MV-4-11 (cell line): ENCODE results near the gene AKR1C1.
"Not testable (repeated sequence)": the region's sequence is repeated elsewhere in the genome, so short reads cannot be mapped to it uniquely, and the experiment has no call there.

ENCODE experiments used
- DNase-seq: peaks from one replicate; lab custom pipeline; 2025; lab: John Stamatoyannopoulos, UW

Gene AKR1C1

DNA sequence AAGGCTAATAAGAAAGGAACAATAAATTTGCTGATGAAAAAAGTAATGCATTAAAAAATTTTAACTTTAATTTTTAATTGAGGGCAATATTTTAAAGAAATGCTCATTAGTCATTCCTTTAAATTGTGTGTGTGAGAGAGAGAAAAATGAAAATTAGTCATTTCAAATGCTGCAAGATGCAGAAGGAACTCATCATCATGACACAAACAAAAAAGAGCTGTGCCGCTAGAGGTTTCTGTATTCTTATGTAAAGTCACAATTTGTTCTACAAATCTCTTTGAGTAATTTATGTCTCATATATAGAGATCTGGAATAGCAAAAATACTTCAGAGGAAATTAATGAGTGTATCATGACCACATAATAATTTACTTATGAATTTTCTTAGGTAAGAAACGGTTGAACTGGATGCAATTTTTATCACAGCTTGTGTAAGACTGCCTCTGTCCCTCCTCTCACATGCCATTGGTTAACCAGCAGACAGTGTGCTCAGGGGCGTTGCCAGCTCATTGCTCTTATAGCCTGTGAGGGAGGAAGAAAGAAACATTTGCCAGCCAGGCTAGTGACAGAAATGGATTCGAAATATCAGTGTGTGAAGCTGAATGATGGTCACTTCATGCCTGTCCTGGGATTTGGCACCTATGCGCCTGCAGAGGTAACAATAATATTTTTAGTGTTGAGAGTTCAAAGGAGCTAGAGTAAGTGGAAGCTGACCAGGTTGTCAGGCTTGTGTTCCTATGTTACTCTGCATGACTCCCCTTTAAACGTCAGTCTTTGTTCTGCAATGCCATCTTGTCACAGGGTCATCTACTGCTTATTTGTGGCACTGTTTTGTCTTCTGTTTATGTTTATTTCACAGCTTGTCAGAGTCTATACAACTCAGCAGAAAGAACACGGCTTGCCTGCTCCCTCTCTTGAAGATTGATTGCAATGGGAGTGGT lies at the start of gene AKR1C1:
Gene AKR1C1 (plus strand): TSS at position 540 of the 939 bp plus-strand sequence. CDS start 30 bp downstream, at position 570.
- DNase-seq: peak; percentile 40

DNA sequence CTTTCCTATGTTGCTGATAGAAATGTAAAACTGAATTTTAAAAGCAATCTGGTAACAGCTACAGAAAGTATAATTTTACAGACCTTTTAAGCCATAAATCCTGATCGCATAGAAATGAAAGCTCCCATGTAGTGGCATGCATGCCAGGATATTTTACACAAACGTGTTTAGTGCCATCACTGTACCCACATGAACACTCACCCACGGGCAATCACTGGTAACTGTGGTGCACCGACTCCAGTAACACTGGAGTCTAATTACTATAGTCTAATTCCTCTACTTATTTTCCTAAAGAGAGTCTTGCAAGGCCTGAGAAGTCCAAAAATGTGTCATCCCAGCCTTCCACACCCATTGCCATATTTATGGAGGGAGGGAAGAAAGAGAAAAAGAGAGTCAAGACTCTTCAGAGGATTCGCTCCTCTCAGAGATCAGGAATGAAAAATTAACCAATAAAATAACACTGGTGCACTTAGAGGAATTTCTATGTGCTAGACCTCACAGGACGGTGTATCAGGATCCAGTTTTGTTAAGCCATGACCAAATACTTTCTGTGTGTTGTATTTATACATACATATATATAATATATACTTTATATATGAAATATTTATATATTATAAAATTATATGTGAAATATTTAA lies 48.9 kb upstream of the AKR1C1 start:
- DNase-seq: no peak

DNA sequence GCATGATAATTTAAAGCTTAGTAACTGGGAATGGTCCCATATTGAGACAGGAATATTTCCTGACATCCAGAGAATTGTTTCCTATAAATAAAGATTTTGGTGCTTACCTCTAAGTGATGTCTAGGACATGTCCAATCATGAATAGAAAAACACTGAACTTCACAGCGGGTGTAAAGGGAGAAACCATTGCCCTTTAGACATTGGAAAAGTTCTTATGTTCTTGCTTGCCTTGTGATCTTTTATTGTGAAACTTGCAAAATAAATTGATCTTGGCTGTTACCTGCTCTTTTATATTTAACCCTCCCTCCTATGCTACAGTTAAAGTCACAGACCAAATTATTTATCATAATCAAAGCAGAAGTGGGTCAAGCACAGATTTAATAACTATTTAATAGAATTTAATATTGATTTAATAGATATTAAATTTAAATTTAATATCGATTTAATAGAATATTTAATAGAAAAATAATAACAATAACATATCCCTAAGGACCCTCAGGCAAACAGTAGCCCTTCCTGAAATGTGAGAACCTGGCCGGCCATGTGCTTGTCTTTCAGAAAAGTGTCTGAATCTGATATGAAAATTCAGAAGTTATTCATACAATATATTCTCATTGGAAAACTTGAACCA lies 47.0 kb upstream of the AKR1C1 start:
- DNase-seq: no peak

DNA sequence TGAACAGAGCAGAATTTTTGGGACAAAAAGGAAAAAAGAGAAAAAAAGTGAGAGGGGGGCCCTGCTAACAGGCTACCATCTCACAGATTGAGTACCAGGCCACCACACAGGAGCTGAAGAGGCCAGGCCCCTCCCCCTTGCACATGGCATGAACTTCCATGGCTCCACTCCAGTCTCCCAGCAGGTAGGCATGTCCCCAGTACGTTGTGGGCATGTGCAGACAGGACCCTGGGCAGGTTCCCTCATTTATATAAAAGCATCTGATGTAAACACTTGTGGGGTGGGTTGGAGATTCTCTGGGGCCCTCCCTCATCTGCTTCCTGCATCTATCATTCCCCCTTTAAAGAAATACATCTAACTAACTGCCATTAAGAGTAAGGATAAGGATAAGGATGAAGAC lies 45.0 kb upstream of the AKR1C1 start:
- no peak for DNase-seq

DNA sequence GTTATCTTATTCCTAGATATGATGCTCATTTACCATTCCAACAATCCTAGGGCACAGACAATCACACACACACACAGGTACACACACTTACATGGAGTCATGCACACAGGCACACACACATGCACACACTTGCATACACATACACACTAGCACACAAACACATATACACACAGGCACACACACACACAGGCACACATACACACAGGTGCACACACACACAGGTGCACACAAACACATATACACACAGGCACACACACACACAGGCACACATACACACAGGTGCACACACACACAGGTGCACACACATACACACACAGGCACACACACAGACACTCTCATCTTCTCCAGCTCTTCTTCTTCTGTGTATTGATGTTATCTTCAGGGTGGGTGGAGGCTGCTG lies 38.7 kb upstream of the AKR1C1 start:
- not testable (repeated sequence) for DNase-seq

DNA sequence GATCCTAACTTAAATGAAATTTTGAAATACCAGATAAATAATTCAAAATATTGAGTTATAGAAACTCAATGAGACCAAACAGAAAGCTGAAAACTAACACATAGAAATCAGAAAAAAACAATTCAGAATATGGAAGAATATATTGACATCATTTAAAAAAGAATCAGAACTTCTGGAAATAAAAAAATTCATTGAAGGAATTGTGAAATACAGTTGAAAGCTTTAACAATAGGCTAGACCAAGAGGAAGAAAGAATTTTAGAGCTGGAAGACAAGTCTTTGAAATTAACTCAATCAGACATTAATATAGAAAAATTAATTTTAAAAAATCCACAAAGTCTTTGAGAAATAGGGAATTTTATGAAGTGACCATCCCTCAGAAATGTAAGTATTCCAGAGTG lies 36.8 kb upstream of the AKR1C1 start:
- DNase-seq: no peak

DNA sequence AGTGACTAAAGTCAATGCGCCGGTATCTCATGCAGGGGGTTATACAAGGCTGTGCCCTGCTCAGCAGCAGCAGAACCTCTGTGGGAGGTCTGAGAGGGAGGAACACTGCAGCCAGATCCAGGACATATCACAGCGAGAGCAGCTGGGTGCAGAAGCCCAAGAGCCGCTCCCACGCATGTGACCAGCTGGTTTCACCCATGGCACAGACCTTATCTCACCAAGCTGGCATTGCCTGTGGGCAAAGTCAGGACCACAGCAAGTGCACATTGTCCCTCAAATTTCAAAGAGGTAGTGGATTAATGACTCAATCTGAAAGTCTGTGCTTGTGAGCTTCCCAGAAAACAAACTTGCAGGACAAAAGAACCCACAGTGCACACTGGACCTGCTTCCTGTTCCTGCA lies 31.6 kb upstream of the AKR1C1 start:
- peak; percentile 6 for DNase-seq

DNA sequence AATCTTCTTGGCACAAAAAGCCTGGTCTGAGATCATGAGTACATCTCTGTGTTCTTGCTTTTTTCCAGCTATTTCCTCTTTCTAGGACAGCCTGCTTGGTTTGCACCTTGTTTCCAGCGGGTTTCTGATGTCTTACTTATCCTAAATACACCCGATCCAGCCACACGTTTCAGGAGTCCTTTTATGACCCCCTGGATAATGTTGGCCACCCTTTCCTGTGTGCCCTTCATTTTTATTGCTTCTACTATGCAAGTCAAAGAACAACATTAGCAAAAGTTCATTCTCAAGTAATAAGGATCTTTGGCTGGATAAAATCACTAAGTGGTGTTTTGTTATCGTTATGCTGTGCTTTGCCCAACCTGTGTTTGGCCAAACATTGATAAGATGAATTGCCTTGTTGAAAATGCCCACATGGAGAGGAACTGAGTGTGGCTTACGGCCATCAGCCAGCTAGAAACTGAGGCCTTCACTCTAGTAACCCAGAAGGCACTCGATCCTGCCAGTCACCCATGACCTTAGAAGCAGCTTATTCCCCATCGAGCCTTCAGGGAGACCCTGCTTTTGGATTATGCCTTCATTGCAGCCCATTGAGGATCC lies 28.7 kb upstream of the AKR1C1 start:
- DNase-seq: no peak

DNA sequence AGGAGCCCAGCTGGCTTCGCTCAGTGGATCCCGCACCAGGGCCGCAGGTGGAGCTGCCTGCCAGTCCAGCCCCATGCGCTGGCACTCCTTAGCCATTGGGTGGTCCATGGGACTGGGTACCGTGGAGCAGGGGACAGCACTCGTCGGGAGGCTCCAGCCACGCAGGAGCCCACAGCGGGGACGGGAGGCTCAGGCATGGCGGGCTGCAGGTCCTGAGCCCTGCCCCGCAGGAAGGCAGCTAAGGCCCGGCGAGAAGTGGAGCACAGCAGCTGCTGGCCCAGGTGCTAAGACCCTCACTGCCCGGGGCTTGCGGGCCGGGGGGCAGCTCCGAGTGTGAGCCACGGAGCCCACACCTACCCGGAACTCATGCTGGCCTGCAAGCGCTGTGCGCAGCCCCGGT lies 25.9 kb upstream of the AKR1C1 start:
- DNase-seq: no peak

DNA sequence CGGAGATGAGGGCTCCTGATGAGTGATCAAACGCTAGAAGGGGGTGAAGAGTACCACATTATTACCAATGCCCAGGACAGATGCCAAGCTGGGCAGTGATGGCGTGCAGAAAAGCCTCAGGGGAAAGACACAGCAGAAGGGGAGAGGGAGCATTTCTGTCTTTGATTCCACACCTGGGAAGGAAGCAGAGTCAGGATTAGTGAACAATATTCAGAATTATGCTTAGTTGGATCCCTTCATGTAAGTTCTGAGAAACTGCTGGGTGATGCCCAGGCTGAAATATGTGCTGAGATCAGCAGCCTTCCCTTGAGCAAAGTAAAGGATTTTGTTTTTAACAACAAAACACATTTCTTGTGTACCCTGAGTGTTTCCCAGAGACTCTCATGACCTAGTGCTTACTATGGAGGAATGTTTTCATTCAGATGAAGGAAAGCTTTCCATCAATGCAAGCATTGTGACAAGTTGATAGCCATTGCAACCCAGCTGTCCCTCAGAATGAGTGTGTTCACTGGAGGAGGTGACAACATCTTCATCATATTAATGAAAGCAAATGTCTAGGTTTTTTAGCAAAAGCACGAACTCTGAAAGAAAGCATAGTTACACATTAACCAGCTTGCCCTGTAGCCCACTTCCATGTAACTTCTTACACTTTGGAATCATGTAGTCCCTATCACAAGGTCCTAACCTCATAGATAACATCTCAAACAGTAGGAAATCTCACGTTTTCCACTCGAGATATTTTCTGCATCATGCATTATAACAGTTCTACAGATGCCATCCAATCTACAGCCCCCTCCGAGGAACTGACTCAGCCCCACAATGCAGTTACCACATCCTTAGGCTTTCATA lies 23.8 kb upstream of the AKR1C1 start:
- no peak for DNase-seq

DNA sequence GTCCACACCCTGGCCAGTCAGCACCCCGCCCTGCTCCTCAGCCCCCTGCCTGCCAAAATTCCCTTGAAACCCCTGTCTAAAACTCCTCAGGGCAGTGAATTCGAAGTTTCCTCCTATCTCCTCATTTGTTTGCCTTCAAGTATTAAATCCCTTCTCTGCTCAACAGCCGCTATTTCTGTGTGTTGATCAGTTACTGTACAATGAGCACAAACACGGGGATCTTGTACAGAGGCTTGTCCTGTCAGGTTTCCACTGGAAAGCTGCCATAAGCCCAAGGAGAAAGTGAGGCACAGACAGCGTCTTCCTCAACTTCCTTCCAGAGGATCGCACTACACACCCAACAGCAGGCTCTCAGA lies 23.2 kb upstream of the AKR1C1 start:
- DNase-seq: not testable (repeated sequence)

DNA sequence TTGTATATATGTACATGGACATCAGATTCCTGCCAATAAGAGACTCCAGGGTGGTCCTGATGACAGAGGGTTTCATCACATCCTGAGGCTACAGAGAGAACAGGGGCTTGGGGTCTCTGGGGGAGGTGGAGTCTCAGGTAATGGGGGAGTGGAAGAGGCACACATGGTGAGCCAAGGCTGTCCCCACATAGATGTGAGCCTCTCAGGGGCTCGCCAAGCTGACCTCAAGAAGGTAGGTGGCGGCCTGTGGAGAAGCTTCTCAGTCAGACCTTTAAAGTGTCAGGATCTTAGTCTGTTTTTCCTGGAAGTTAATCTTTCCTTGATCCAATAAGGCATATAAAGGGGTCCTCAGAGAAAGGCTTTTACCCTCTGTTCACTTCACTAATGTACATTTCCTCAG lies 22.3 kb upstream of the AKR1C1 start:
- DNase-seq: not testable (repeated sequence)

DNA sequence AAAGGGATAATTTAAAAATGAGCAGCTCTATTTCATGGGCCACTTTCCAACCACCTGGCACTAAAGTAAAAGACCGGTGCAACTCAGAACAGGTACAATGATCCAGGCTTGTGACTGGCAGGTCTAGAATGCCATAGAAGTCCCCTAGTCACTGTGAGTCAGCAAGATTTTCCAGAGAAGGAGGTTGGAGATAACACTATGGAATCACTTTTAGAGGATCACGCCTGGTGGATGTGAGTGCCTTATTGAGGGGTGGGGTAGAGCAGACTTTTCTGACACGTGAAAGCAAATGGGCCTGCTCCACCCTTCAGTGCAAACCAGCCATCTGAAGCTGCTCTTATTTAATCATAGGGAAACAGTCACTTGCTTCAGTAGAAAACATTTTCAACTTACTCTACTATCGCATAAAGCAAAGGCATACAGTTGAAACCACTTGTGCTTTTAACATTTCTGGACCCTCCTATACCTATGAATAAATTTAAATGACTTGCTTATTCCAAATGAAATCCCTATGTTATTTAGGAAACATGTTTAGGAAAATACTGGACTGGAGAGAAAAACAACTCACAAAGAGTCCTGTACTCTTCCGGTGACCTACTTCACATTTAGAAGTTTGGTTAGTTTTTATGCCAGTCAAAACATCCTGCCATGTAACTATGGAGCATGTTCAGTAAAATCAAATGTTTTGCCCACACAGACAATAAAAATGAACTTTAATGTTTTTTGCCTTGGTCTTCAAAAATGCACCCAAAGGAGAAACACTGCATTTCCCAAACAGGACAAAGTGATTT lies 21.5 kb upstream of the AKR1C1 start:
- DNase-seq: no peak

DNA sequence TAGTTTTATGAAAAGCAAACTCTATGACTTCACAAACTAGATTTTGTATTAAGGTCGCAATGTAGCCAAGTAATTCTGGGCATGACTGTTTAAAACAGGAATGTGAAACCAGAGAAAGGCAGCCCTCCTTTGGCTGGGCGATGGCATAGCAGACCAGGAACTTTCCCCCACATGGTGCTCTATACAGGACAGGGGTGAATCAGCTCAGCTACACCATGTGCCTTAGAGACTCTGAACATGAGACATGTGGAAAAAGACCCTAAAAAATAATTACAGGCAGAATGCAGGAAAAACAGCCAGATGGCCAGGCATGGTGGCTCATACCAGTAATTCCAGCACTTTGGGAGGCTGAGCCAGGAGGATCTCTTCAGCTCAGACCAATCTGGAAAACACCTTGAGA lies 20.3 kb upstream of the AKR1C1 start:
- peak; percentile 5 for DNase-seq

DNA sequence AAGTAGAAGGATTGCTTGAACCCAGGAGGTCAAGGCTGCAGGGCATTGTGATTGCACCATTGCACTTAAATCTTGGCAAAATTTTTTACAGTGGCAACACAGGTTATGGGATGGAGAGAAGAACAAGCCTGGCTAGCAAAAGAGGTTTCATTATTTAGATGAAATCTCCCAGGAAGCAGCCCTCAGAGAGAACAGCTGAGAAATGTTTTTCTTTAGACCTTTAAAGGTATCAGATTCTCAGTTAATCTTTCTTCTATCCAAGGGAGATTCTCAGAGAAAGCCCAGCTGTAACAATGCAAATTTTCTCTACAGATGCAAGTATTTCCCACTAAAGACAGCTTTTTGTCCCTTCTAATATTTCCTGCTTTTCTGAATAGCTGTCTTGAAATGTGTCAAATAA lies 19.8 kb upstream of the AKR1C1 start:
- DNase-seq: not testable (repeated sequence)

DNA sequence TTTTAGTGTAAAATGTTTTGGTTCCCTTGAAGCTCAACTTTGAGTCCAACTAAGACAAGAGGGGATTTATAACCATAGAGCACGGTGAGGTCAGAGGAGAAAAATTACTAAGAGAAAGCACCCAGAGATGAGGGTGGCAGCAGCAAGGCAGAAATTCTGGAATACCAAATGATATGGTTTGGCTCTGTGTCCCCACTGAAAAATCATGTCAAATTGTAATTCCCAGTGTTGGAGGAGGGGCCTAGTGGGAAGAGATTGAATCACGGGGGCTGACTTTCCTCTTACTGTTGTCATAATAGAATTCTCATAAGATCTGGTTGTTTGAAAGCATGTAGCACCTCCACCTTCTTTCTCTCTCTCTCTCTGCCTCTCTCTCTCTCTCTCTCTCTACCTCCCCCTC lies 19.4 kb upstream of the AKR1C1 start:
- no peak for DNase-seq

DNA sequence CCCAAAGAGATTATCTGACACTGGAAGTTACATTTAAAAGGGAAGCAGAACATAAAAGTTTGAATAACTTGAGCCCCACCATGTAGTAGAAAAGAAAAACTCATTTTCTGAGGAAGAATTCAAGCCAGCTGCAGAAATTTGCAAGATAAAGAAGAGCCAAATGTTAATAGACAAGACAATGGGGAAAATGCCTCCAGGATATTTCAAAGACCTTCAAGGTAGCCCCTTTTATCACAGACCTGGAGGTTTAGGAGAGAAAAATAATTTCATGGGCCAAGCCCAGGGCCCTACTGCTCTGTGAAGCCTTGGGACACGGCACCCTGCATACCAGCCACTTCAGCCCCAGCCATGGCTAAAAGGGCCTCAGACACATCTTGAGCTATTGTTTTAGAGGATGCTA lies 18.4 kb upstream of the AKR1C1 start:
- no peak for DNase-seq

DNA sequence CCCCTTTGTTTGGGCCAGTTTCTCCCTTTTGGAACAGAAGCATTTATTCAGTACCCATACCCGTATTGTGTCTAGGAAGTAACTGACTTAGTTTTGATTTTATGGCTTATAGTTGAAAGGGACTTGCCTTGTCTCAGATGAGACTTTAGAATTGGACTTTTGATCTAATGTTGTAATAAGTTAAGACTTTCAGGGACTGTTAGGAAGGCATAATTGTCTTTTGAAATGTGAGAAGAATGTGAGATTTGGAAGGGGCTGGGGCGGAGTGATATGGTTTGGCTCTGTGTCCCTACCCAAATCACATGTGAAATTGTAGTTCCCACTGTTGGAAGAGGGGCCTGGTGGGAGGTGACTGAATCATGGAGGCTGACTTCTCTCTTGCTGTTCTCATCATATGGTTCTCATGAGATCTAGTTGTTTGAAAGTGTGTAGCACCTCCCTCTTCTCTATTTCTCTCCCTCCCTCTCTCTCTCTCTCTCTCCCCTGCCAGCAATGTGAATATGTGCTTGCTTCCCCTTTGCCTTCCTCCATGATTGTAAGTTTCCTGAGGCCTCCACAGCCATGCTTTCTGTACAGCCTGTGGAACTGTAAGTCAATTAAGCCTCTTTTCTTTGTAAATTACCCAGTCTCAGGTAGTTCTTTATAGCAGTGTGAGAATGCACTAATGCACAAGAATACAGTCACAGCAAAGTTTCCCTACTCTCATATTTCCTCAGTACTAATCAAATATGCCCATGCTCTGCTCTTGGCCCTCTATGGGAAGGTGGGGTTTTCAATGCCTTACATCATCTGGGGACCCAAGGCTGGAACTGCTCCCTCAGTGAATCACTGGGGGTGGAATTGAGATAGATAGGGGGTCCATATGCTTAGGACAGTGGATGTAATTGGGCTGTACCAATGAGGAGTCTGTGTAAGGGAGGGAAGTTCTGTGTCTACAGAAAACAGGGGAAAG lies 17.2 kb upstream of the AKR1C1 start:
- no peak for DNase-seq

DNA sequence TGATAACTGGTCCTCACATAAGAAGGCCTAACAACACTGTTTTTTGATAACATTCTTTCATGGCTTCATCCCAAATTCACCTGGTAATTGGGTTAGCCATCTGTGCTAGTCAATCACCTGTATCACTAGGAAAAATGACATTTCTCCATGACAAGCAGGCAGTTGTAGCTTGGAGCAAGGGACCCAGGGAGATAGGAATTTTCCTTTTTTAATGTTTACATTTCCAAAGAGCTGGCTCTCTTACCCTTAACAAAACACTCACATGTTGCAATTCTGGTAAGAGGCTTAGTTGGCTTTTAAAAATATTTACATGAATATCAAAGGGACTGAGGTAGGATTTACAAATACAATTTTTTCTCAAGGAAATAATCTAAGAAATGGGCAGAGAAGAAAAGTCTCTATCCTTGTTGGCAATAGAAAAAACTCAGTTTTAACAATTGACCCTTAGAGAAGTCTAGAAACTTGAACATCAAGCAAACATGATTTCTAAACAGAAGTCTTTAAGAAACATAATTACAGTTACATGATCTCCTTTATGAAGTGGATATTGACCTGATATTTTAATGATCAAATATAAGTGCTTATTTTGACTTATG lies 16.1 kb upstream of the AKR1C1 start:
- DNase-seq: no peak
